K562 (cell line): ENCODE data around the gene LYPLA2. TPM values are rescaled to one million over a fixed set of nuclear protein-coding genes. Genes with fewer than 3 reads are reported as not detected.
A peak's percentile ranks its signal among the peaks of the same experiment; 100 is the strongest.

Experiments used
- BACH1 ChIP-seq: fragments of 200-800 bp; sonication (Bioruptor generic); IDR thresholded peaks from 2 replicates; pipeline ENCODE4 v1.6.1; 2016; ENCODE audit warnings: missing genetic modification characterization, missing compliant biosample characterization
- CREB3L1 ChIP-seq: fragments of 450-650 bp; IDR thresholded peaks from 2 replicates; pipeline ENCODE4 v1.6.1; 2014; ENCODE audit warnings: low read depth, mild to moderate bottlenecking, moderate library complexity, borderline replicate concordance
- GTF2A2 ChIP-seq: IDR thresholded peaks from 2 replicates; pipeline ENCODE4 v1.6.1; 2016; ENCODE audit warnings: mild to moderate bottlenecking, missing genetic modification characterization, missing compliant biosample characterization
- MGA ChIP-seq: fragments of 450-650 bp; IDR thresholded peaks from 2 replicates; pipeline ENCODE4 v1.6.1; 2016; ENCODE audit warnings: mild to moderate bottlenecking, moderate library complexity
- MYBL2 ChIP-seq, 2 experiments: fragments of 450-650 bp in 1 of 2; sonication (generic) in 1 of 2; formaldehyde crosslinking in 1 of 2; IDR thresholded peaks; 2 replicates each; pipeline versions ENCODE4 v1.6.1 to v1.8.1; 2017 to 2022; ENCODE audit warnings: borderline replicate concordance in 1 of 2, inconsistent platforms in 1 of 2, low read depth in 1 of 2, mild to moderate bottlenecking in 1 of 2, missing genetic modification reagents in 1 of 2, moderate library complexity in 1 of 2
- POLR3G ChIP-seq: IDR thresholded peaks from 2 replicates; pipeline ENCODE4 v1.6.1; 2011; ENCODE audit not compliant: insufficient read length, insufficient replicate concordance; ENCODE audit errors: extremely low read depth
- ZNF398 ChIP-seq: fragments of 250-450 bp; sonication (Bioruptor Pico); IDR thresholded peaks from 2 replicates; pipeline ENCODE4 v1.8.0; 2021; ENCODE audit warnings: moderate library complexity, mild to moderate bottlenecking, inconsistent platforms
- polyA plus RNA-seq, 8 experiments: library from polyadenylated mRNA; depleted of rRNA in 4 of 8; stranded (reverse) in 5 of 8; unstranded in 3 of 8; fragments of >200 nt; fragmentation: Nextera tagmentation in 2 of 8; fragmentation: Illumina TruSeq in 1 of 8; extraction: Ambion mirVana in 2 of 8; extraction: Trizol in 1 of 8; gene quantifications; 2 replicates each; pipeline versions ENCODE4 v1.2.1 to v1.2.3, GENCODE V29; 2011 to 2014; ENCODE audit warnings: inconsistent platforms in 1 of 8, missing spikeins in 1 of 8
- total RNA-seq, 7 experiments: library from RNA; depleted of rRNA in 6 of 7; stranded (reverse); fragments of >200 nt in 6 of 7; fragmentation: Illumina TruSeq in 2 of 7; extraction: Trizol in 2 of 7; gene quantifications; 2 replicates each; pipeline versions ENCODE4 v1.2.1 to v1.2.3, GENCODE V29; 2011 to 2021; ENCODE audit warnings: low replicate concordance in 1 of 7

The LYPLA2 gene
- total and polyA plus RNA-seq, 9 of the 15 experiments (the other 6 are each of a cell fraction or from before 2014, with no cell fraction given), result 3.9 to 128 (median 60.1) TPM

- TF ChIP-seq MGA (peak; percentile 51), POLR3G (no peak), MYBL2 (IDR thresholded peaks at IDR 0.05; ENCODE audit: low read depth) (no peak), MYBL2 (CRISPR knock-in tag; IDR thresholded peaks at IDR 0.05; ENCODE audit: borderline replicate concordance) (no peak), ZNF398 (no peak), GTF2A2 (tag) (no peak), BACH1 (tag) (no peak), CREB3L1 (peak; percentile 36; the same call in 1 of the 2 replicates)
Observed at GRCh38 chr1:23790696-23791515, at the start of gene LYPLA2 (continued).
